Endothelial cell of umbilical vein (primary cell): ENCODE measurements around the gene DLEC1. TPM values are rescaled to one million over a fixed set of nuclear protein-coding genes. Genes with fewer than 3 reads are reported as not detected.

ENCODE experiments used
- BruUV-seq: library from RNA; stranded (reverse); fragments of 400-500 nt; replicated peaks from 2 replicates; lab custom pipeline; 2021; lab: Mats Ljungman, UMichigan
- CTCF ChIA-PET: fragments of 300-600, 350-600 bp; sonication (Branson Sonifier 250); formaldehyde crosslinking; loops from one replicate; lab custom pipeline; 2021; ENCODE audit warnings: antibody characterized with exemption, inconsistent platforms; lab: Charles Lee
- POLR2A ChIA-PET: fragments of 300-600, 350-600 bp; sonication (Branson Sonifier 250); formaldehyde crosslinking; loops from one replicate; lab custom pipeline; 2021; ENCODE audit warnings: antibody characterized with exemption, inconsistent platforms; lab: Charles Lee
- DNase-seq: peaks from one replicate; pipeline ENCODE4 v3.0.0-alpha.2; 2011; ENCODE audit warnings: low read depth, low spot score
- FAIRE-seq: peaks from 2 replicates; lab custom pipeline; 2011; peaks lifted over from hg19 to GRCh38; lab: Jason Lieb, UNC
- H2AFZ ChIP-seq: 2 replicates; pipeline ENCODE4 v1.6.0; 2012; ENCODE audit warnings: low read depth, low read length, control low read depth, inconsistent platforms
- H3K27ac ChIP-seq: 2 replicates; pipeline ENCODE4 v1.5.1; 2011; ENCODE audit warnings: low read depth, mild to moderate bottlenecking, control low read depth, low read length, moderate library complexity; ENCODE audit not compliant: insufficient read depth
- H3K27me3 ChIP-seq, 2 experiments: 2 replicates each; pipeline versions ENCODE4 v1.6.0 to v1.6.1; 2011; ENCODE audit warnings: low read length in 2 of 2, mixed read lengths in 1 of 2; ENCODE audit not compliant: control insufficient read depth in 2 of 2, insufficient read depth in 2 of 2
- H3K36me3 ChIP-seq, 2 experiments: 2 replicates in 1 of 2; 3 replicates in 1 of 2; pipeline ENCODE4 v1.5.1; 2011; ENCODE audit warnings: low read length in 2 of 2, mild to moderate bottlenecking in 1 of 2, moderate library complexity in 1 of 2; ENCODE audit not compliant: control insufficient read depth in 2 of 2, insufficient read depth in 2 of 2; ENCODE audit errors: extremely low read depth in 1 of 2
- H3K4me1 ChIP-seq: 3 replicates; pipeline ENCODE4 v1.5.1; 2011; ENCODE audit warnings: mild to moderate bottlenecking, low read length; ENCODE audit not compliant: control insufficient read depth, insufficient read depth; ENCODE audit errors: extremely low read depth
- H3K4me2 ChIP-seq: 2 replicates; pipeline ENCODE4 v1.6.1; 2011; ENCODE audit warnings: low read length, control low read depth, mixed read lengths; ENCODE audit not compliant: insufficient read depth
- H3K4me3 ChIP-seq, 3 experiments: fragments of 200-600 bp in 1 of 3; sonication (generic), shearing (Covaris generic) in 1 of 3; replicated peaks in 1 of 3; 2 replicates each; pipeline ENCODE4 v1.5.1; 2011 to 2016; ENCODE audit warnings: control low read depth in 3 of 3, low read length in 3 of 3, mild to moderate bottlenecking in 2 of 3, inconsistent platforms in 1 of 3, low read depth in 1 of 3, moderate library complexity in 1 of 3; ENCODE audit not compliant: insufficient read depth in 1 of 3
- H3K79me2 ChIP-seq: 2 replicates; pipeline ENCODE4 v1.6.0; 2012; ENCODE audit warnings: low read length, inconsistent platforms; ENCODE audit not compliant: control insufficient read depth, insufficient read depth
- H3K9ac ChIP-seq: replicated peaks from 2 replicates; pipeline ENCODE3; 2011; ENCODE audit warnings: low read length, control low read depth; ENCODE audit not compliant: insufficient read depth; ENCODE audit errors: extremely low read depth
- H3K9me1 ChIP-seq: replicated peaks from 3 replicates; pipeline ENCODE4 v1.6.0; 2011; ENCODE audit warnings: mild to moderate bottlenecking, low read length; ENCODE audit not compliant: control insufficient read depth, insufficient read depth; ENCODE audit errors: extremely low read depth
- H3K9me3 ChIP-seq: replicated peaks from 2 replicates; pipeline ENCODE4 v1.5.1; 2012; ENCODE audit warnings: low read length, inconsistent platforms; ENCODE audit not compliant: control insufficient read depth, insufficient read depth
- H4K20me1 ChIP-seq: replicated peaks from 2 replicates; pipeline ENCODE3; 2011; ENCODE audit warnings: mild to moderate bottlenecking, low read length; ENCODE audit not compliant: control insufficient read depth, insufficient read depth; ENCODE audit errors: extremely low read depth
- CTCF ChIP-seq, 2 donors: IDR thresholded peaks; 1 replicate in 1 of 2; 2 replicates in 1 of 2; pipeline ENCODE4 v1.5.1; 2011; ENCODE audit warnings: low read length in 2 of 2, mild to moderate bottlenecking in 2 of 2, moderate library complexity in 2 of 2, control low read depth in 1 of 2, inconsistent platforms in 1 of 2, low read depth in 1 of 2; ENCODE audit not compliant: insufficient read depth in 1 of 2; ENCODE audit errors: extremely low read depth in 1 of 2
- EZH2 ChIP-seq: IDR thresholded peaks from 2 replicates; pipeline ENCODE4 v1.6.1; 2012; ENCODE audit warnings: borderline replicate concordance, low read depth, mild to moderate bottlenecking, moderate library complexity, low read length, inconsistent platforms; ENCODE audit not compliant: severe bottlenecking
- FOS ChIP-seq: IDR thresholded peaks from 2 replicates; pipeline ENCODE4 v1.6.1; 2011; ENCODE audit warnings: mild to moderate bottlenecking, low read length, moderate library complexity, borderline replicate concordance; ENCODE audit not compliant: insufficient read depth
- GATA2 ChIP-seq: IDR thresholded peaks from 2 replicates; pipeline ENCODE4 v1.7.0; 2011; ENCODE audit warnings: low read depth, mild to moderate bottlenecking, moderate library complexity, mixed read lengths, low read length; ENCODE audit not compliant: insufficient read length, insufficient read depth
- JUN ChIP-seq: IDR thresholded peaks from 2 replicates; pipeline ENCODE4 v1.6.1; 2011; ENCODE audit warnings: borderline replicate concordance, low read depth; ENCODE audit not compliant: insufficient read length, insufficient read depth
- MYC ChIP-seq: IDR thresholded peaks from one replicate; pipeline ENCODE4 v1.6.1; 2011; ENCODE audit warnings: mild to moderate bottlenecking, low read depth, low read length
- POLR2A ChIP-seq: IDR thresholded peaks from 2 replicates; pipeline ENCODE4 v1.6.1; 2012; ENCODE audit warnings: low read depth, mild to moderate bottlenecking, control low read depth, low read length
- POLR2AphosphoS5 ChIP-seq: IDR thresholded peaks from 2 replicates; pipeline ENCODE4 v1.6.1; 2012; ENCODE audit warnings: low read depth, mild to moderate bottlenecking, control low read depth, low read length, moderate library complexity; ENCODE audit not compliant: insufficient read depth
- dilution Hi-C: fragments of 300-500 bp; cut with MboI; formaldehyde crosslinking; loops from one replicate; pipeline ENCODE4 v1.15.0; 2019; ENCODE audit warnings: low sequenced_read_pairs; ENCODE audit not compliant: extremely low pct_ligation_motif_present
- intact Hi-C: fragments of 100-400 bp; cut with micrococcal nuclease; formaldehyde crosslinking; loops from one replicate; pipeline ENCODE4 v1.10.0; 2022
- polyA plus RNA-seq, 4 experiments: library from polyadenylated mRNA; depleted of rRNA in 3 of 4; stranded (reverse) in 3 of 4; unstranded in 1 of 4; fragments of >200 nt; gene quantifications; 2 replicates each; pipeline versions ENCODE4 v1.2.1 to v1.2.3, GENCODE V29; 2011 to 2012; ENCODE audit warnings: missing spikeins in 1 of 4
- total RNA-seq: library from RNA; stranded (reverse); gene quantifications from 2 replicates; pipeline ENCODE4 v1.2.3, GENCODE V29; 2021
- TF ChIP-seq, protein P1 (sequence below): IDR thresholded peaks from 2 replicates; pipeline ENCODE4 v1.6.1; 2011; ENCODE audit not compliant: insufficient read depth, insufficient read length

The DLEC1 gene
- total and polyA plus RNA-seq, 2 donors (not counting 3 experiments of a cell fraction or from before 2014, with no cell fraction given), result not detected

DNA sequence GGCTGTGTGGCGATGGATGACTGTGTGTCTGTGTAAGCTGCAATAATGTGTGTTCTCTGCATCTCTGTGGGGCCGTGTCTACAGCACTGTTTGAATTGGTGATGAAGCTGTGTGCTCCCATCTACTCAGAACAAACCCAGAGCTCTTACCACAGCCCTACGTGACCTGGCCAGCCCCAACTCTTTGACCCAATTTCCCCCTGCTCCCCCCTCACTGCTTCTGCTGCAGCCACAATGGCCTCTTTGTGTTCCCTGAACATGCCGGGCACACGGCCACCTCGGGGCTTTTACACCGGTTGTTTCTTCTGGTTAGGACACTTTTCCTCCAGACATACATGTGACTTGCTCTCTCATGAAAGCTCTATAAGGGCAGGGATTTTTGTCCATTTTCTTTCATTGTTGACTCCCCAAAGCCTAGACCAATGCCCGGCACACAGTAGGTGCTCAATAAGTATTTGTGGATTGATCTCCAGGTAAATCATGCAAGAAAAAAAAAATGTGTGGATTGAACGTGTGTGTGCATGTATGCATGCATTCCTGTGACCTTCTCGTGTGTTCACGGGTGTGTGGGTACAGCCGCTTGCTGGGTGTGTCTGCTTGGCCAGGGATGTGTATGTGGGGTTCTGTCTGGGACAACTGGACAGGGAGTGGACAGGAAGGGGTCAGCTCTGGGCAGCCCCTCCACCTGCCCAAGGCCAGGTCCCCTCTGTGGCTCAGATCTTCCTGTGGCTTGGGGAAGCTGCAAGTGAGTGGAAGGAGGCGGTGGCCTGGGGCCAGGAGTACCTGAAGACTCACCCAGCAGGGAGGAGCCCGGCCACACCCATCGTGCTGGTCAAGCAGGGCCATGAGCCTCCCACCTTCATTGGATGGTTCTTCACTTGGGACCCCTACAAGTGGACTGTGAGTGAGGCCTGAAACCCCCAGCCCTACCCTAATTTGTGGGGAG lies 33.7 kb upstream of the DLEC1 start:
- Histone ChIP-seq H3K4me3 (no peak overlapping the region), H3K4me2 (no peak overlapping the region), H3K9ac (no peak overlapping the region), H3K9me1 (no peaks in the 10 kb centered on the region), H3K36me3 (peaks cover 0 to 14% of the 10 kb centered on the region in 2 experiments), H3K27me3 (no peaks in the 10 kb centered on the region), H3K4me1 (no peaks in the 10 kb centered on the region), H3K9me3 (no peaks in the 10 kb centered on the region), H4K20me1 (no peaks in the 10 kb centered on the region), H3K27ac (no peak overlapping the region), H3K79me2 (no peaks in the 10 kb centered on the region), H2AFZ (no peak overlapping the region)
- FAIRE-seq (no peak), DNase-seq (no peak)
- intact Hi-C loops, result no loop called here
- ChIA-PET POLR2A (no interaction called here), CTCF (interaction anchor here (0.7 to 1.0 kb wide), 3 partner anchors 24 to 149 kb away, joined by 3 read pairs; partner anchors contain the start of gene PLCD1)
- no TSS peak for BruUV-seq
- TF ChIP-seq GATA2, result no peak
- no peak for TF ChIP-seq FOS
- no peak for TF ChIP-seq MYC
- no peak for TF ChIP-seq POLR2AphosphoS5
- no peak for TF ChIP-seq JUN
- TF ChIP-seq, protein P1, sequence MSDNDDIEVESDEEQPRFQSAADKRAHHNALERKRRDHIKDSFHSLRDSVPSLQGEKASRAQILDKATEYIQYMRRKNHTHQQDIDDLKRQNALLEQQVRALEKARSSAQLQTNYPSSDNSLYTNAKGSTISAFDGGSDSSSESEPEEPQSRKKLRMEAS, result no peak
- no peak for TF ChIP-seq EZH2
- no peak for TF ChIP-seq CTCF (IDR thresholded peaks at IDR 0.05; ENCODE audit: extremely low read depth in 1 of 2, insufficient read depth in 1 of 2, low read depth in 1 of 2, low read length in 2 of 2)
- no peak for TF ChIP-seq POLR2A
- dilution Hi-C loops, result no loop called here
